ENCODE results near the gene FCHO1.

Gene FCHO1

DNA sequence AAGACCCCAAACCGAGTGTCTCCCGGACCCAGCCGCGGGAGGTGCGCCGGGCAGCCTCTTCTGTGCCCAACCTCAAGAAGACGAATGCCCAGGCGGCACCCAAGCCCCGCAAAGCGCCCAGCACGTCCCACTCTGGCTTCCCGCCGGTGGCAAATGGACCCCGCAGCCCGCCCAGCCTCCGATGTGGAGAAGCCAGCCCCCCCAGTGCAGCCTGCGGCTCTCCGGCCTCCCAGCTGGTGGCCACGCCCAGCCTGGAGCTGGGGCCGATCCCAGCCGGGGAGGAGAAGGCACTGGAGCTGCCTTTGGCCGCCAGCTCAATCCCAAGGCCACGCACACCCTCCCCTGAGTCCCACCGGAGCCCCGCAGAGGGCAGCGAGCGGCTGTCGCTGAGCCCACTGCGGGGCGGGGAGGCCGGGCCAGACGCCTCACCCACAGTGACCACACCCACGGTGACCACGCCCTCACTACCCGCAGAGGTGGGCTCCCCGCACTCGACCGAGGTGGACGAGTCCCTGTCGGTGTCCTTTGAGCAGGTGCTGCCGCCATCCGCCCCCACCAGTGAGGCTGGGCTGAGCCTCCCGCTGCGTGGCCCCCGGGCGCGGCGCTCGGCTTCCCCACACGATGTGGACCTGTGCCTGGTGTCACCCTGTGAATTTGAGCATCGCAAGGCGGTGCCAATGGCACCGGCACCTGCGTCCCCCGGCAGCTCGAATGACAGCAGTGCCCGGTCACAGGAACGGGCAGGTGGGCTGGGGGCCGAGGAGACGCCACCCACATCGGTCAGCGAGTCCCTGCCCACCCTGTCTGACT, 24.1 kb upstream of the FCHO1 start:
- no peaks in the 10 kb centered on the region for H3K9me3 ChIP-seq
- H3K27me3 ChIP-seq: no peaks in the 10 kb centered on the region
- no peak for DNase-seq
- no peak overlapping the region for H3K4me3 ChIP-seq (ENCODE audit: low read depth, low read length)
- TF ChIP-seq, protein P1, sequence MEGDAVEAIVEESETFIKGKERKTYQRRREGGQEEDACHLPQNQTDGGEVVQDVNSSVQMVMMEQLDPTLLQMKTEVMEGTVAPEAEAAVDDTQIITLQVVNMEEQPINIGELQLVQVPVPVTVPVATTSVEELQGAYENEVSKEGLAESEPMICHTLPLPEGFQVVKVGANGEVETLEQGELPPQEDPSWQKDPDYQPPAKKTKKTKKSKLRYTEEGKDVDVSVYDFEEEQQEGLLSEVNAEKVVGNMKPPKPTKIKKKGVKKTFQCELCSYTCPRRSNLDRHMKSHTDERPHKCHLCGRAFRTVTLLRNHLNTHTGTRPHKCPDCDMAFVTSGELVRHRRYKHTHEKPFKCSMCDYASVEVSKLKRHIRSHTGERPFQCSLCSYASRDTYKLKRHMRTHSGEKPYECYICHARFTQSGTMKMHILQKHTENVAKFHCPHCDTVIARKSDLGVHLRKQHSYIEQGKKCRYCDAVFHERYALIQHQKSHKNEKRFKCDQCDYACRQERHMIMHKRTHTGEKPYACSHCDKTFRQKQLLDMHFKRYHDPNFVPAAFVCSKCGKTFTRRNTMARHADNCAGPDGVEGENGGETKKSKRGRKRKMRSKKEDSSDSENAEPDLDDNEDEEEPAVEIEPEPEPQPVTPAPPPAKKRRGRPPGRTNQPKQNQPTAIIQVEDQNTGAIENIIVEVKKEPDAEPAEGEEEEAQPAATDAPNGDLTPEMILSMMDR (IDR thresholded peaks at IDR 0.05; ENCODE audit: low read depth, low read length): no peak
- peaks cover 80% of the 10 kb centered on the region for H3K36me3 ChIP-seq
- no peaks in the 10 kb centered on the region for H3K4me1 ChIP-seq

DNA sequence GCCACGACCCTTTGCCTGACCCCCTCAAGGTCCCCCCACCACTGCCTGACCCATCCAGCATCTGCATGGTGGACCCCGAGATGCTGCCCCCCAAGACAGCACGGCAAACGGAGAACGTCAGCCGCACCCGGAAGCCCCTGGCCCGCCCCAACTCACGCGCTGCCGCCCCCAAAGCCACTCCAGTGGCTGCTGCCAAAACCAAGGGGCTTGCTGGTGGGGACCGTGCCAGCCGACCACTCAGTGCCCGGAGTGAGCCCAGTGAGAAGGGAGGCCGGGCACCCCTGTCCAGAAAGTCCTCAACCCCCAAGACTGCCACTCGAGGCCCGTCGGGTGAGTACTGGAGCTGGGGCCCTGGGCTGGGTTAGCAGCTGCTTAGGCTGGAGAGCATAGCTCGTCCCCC, 23.4 kb upstream of the FCHO1 start:
- Histone ChIP-seq H3K4me1 (no peaks in the 10 kb centered on the region), H3K4me3 (ENCODE audit: low read depth, low read length) (no peak overlapping the region), H3K36me3 (peaks cover 84% of the 10 kb centered on the region), H3K9me3 (no peaks in the 10 kb centered on the region), H3K27me3 (no peaks in the 10 kb centered on the region)
- TF ChIP-seq, protein P1 (IDR thresholded peaks at IDR 0.05; ENCODE audit: low read depth, low read length): no peak
- no peak for DNase-seq

DNA sequence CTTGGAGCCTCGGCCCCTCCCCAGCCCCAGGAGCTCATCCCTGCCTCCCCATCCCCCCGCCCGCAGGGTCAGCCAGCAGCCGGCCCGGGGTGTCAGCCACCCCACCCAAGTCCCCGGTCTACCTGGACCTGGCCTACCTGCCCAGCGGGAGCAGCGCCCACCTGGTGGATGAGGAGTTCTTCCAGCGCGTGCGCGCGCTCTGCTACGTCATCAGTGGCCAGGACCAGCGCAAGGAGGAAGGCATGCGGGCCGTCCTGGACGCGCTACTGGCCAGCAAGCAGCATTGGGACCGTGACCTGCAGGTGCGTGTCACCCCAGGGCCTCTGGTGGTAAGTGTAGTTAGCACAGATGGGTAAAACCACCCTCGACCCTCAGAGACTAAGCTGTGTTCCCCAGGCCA, 18.1 kb upstream of the FCHO1 start:
- TF ChIP-seq, protein P1 (IDR thresholded peaks at IDR 0.05; ENCODE audit: low read depth, low read length): no peak
- Histone ChIP-seq H3K9me3 (no peaks in the 10 kb centered on the region), H3K4me3 (ENCODE audit: low read depth, low read length) (no peak overlapping the region), H3K27me3 (no peaks in the 10 kb centered on the region), H3K36me3 (peaks cover 71% of the 10 kb centered on the region), H3K4me1 (no peaks in the 10 kb centered on the region)
- no peak for DNase-seq

DNA sequence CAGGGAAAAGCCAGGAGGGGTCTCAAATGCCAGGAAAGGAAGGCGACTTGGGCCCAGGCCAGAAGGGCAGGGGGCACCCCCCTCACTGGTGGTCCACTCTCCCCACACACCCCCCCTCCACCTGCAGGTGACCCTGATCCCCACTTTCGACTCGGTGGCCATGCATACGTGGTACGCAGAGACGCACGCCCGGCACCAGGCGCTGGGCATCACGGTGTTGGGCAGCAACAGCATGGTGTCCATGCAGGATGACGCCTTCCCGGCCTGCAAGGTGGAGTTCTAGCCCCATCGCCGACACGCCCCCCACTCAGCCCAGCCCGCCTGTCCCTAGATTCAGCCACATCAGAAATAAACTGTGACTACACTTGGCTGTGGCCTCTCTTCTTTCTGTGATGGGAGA, 17.1 kb upstream of the FCHO1 start:
- peaks cover 61% of the 10 kb centered on the region for H3K36me3 ChIP-seq
- H3K9me3 ChIP-seq: no peaks in the 10 kb centered on the region
- TF ChIP-seq, protein P1 (IDR thresholded peaks at IDR 0.05; ENCODE audit: low read depth, low read length): no peak
- no peaks in the 10 kb centered on the region for H3K27me3 ChIP-seq
- no peak for DNase-seq
- H3K4me1 ChIP-seq: peaks cover 2% of the 10 kb centered on the region; the same call in 1 of the 2 replicates
- H3K4me3 ChIP-seq (ENCODE audit: low read depth, low read length): no peak overlapping the region

DNA sequence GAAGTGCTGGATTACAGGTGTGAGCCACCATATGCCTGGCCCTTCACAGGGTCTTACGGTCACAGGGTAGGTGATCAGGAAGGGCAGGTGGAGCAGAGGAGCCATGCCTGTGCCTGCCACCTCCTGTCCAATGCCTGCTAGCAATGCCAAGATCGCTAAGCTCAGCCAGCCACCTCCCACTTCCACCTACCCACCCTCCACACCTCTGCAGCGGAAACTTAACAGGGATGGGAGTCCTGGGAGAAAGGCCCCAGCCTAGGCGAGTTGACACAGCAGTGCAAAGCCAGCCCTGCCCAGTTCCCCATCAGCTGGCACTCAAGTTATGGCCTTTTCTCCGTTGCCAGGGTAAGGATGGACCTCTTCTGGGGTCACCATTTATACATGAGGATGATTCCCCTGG, 15.9 kb upstream of the FCHO1 start:
- peaks cover 5% of the 10 kb centered on the region; the same call in 1 of the 2 replicates for H3K4me1 ChIP-seq
- peaks cover 48% of the 10 kb centered on the region for H3K36me3 ChIP-seq
- TF ChIP-seq, protein P1 (IDR thresholded peaks at IDR 0.05; ENCODE audit: low read depth, low read length): no peak
- H3K27me3 ChIP-seq: no peaks in the 10 kb centered on the region
- no peaks in the 10 kb centered on the region for H3K9me3 ChIP-seq
- no peak overlapping the region for H3K4me3 ChIP-seq (ENCODE audit: low read depth, low read length)
- DNase-seq: no peak

DNA sequence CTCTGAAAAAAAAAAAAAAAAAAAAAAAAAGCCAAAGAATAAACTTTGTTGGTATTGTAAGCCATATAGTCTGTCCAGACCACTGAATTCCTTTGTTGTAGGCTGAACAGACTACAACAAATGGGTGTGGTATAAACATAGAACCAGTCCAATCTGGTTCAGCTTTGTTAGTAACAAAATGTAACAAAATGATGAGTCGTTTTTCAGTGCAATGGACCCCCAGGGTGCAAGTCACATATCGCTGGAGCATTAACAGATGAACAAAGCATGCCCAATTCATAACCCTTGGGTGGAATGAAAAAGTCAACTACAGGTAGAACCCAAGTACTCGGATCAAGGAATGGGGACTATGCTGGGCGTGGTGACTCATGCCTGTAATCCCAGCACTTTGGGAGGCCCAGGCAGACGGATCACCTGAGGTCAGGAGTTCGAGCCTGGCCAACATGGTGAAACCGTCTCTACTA, 13.6 kb upstream of the FCHO1 start:
- no peak for DNase-seq
- TF ChIP-seq, protein P1 (IDR thresholded peaks at IDR 0.05; ENCODE audit: low read depth, low read length): no peak
- Histone ChIP-seq H3K4me3 (ENCODE audit: low read depth, low read length) (no peak overlapping the region), H3K27me3 (no peaks in the 10 kb centered on the region), H3K36me3 (peaks cover 29% of the 10 kb centered on the region), H3K4me1 (peaks cover 5% of the 10 kb centered on the region; the same call in 1 of the 2 replicates), H3K9me3 (no peaks in the 10 kb centered on the region)

Data from BE2C (cell line).